SK-N-SH treated with all-trans-retinoic acid at 6 μM for 48 hours (cell line): ENCODE data around the gene CARM1.
A peak's percentile ranks its signal among the peaks of the same experiment; 100 is the strongest.

ENCODE experiments used
- ATAC-seq: fragments of 200-7000 bp; cut with Tn5 transposase; 3 replicates; pipeline ENCODE4 v1.9.1; 2020; ENCODE audit warnings: mild to moderate bottlenecking, moderate library complexity
- ARNTL ChIP-seq: fragments of 450-650 bp; formaldehyde crosslinking; IDR thresholded peaks from 2 replicates; pipeline ENCODE4 v1.5.0; 2020; ENCODE audit warnings: low read depth, mild to moderate bottlenecking, moderate library complexity, borderline replicate concordance
- BACH2 ChIP-seq: fragments of 250-450 bp; sonication (Bioruptor Pico); IDR thresholded peaks from 2 replicates; pipeline ENCODE4 v1.9.0; 2021; ENCODE audit warnings: mild to moderate bottlenecking, borderline replicate concordance
- CREB5 ChIP-seq: fragments of 250-450 bp; sonication (Bioruptor Pico); IDR thresholded peaks from 2 replicates; pipeline ENCODE4 v1.5.1; 2020; ENCODE audit warnings: low read depth, mild to moderate bottlenecking, moderate library complexity
- CSDC2 ChIP-seq: fragments of 250-450 bp; sonication (Bioruptor Pico); IDR thresholded peaks from 2 replicates; pipeline ENCODE4 v1.5.0; 2020; ENCODE audit warnings: mild to moderate bottlenecking, moderate library complexity
- CSRNP3 ChIP-seq: fragments of 250-450 bp; sonication (Bioruptor Pico); IDR thresholded peaks from 2 replicates; pipeline ENCODE4 v1.5.1; 2021; ENCODE audit warnings: mild to moderate bottlenecking, moderate library complexity
- ESRRG ChIP-seq: fragments of 250-450 bp; sonication (Bioruptor Pico); IDR thresholded peaks from 2 replicates; pipeline ENCODE4 v1.6.1; 2021; ENCODE audit warnings: mild to moderate bottlenecking
- GLIS3 ChIP-seq: fragments of 250-450 bp; sonication (Bioruptor Pico); IDR thresholded peaks from 2 replicates; pipeline ENCODE4 v1.5.0; 2020; ENCODE audit warnings: mild to moderate bottlenecking, moderate library complexity
- ISL1 ChIP-seq: fragments of 250-450 bp; sonication (Bioruptor Pico); IDR thresholded peaks from 2 replicates; pipeline ENCODE4 v2.1.2; 2022; ENCODE audit warnings: mild to moderate bottlenecking, moderate library complexity
- OSR1 ChIP-seq: fragments of 250-450 bp; sonication (Bioruptor Pico); IDR thresholded peaks from 2 replicates; pipeline ENCODE4 v1.8.0; 2022; ENCODE audit warnings: moderate library complexity, mild to moderate bottlenecking, inconsistent platforms
- PPARA ChIP-seq: fragments of 250-450 bp; sonication (Bioruptor Pico); IDR thresholded peaks from 2 replicates; pipeline ENCODE4 v1.5.0; 2020; ENCODE audit warnings: mild to moderate bottlenecking, borderline replicate concordance
- RARB ChIP-seq: fragments of 250-450 bp; sonication (Bioruptor Pico); IDR thresholded peaks from 2 replicates; pipeline ENCODE4 v1.8.0; 2021; ENCODE audit warnings: mild to moderate bottlenecking, moderate library complexity
- SNAI2 ChIP-seq: fragments of 250-450 bp; sonication (Bioruptor Pico); IDR thresholded peaks from 2 replicates; pipeline ENCODE4 v1.5.0; 2020; ENCODE audit warnings: mild to moderate bottlenecking, moderate library complexity
- TCF4 ChIP-seq: fragments of 250-450 bp; sonication (Bioruptor Pico); IDR thresholded peaks from 2 replicates; pipeline ENCODE4 v1.8.0; 2021; ENCODE audit warnings: mild to moderate bottlenecking, moderate library complexity, borderline replicate concordance
- TOX ChIP-seq: fragments of 250-450 bp; sonication (Bioruptor Pico); IDR thresholded peaks from 2 replicates; pipeline ENCODE4 v1.8.0; 2021; ENCODE audit warnings: mild to moderate bottlenecking, moderate library complexity, borderline replicate concordance
- ZC3H10 ChIP-seq: fragments of 250-450 bp; sonication (Bioruptor Pico); IDR thresholded peaks from 2 replicates; pipeline ENCODE4 v1.5.1; 2021; ENCODE audit warnings: mild to moderate bottlenecking, moderate library complexity
- ZFP3 ChIP-seq: fragments of 250-450 bp; sonication (Bioruptor Pico); IDR thresholded peaks from 2 replicates; pipeline ENCODE4 v1.5.0; 2020; ENCODE audit warnings: mild to moderate bottlenecking, moderate library complexity
- ZFP30 ChIP-seq: fragments of 450-650 bp; formaldehyde crosslinking; IDR thresholded peaks from 2 replicates; pipeline ENCODE4 v1.5.0; 2022; ENCODE audit warnings: mild to moderate bottlenecking, moderate library complexity
- ZNF565 ChIP-seq: fragments of 450-650 bp; formaldehyde crosslinking; conservative IDR thresholded peaks from 2 replicates; pipeline ENCODE4 v1.5.0; 2020; ENCODE audit warnings: low read depth, mild to moderate bottlenecking, moderate library complexity
- ZNF70 ChIP-seq: fragments of 450-650 bp; formaldehyde crosslinking; IDR thresholded peaks from 2 replicates; pipeline ENCODE4 v1.5.0; 2020; ENCODE audit warnings: mild to moderate bottlenecking, moderate library complexity
- ZNF8 ChIP-seq: fragments of 450-650 bp; formaldehyde crosslinking; IDR thresholded peaks from 2 replicates; pipeline ENCODE4 v1.5.0; 2020; ENCODE audit warnings: mild to moderate bottlenecking, moderate library complexity
- TF ChIP-seq, protein P1 (sequence below): fragments of 250-450 bp; sonication (Bioruptor Pico); IDR thresholded peaks from 2 replicates; pipeline ENCODE4 v1.8.0; 2021; ENCODE audit warnings: low read depth, mild to moderate bottlenecking, moderate library complexity, borderline replicate concordance
- TF ChIP-seq, protein P2 (sequence below): fragments of 250-450 bp; sonication (Bioruptor Pico); IDR thresholded peaks from 2 replicates; pipeline ENCODE4 v1.5.0; 2020; ENCODE audit warnings: mild to moderate bottlenecking, moderate library complexity

Gene CARM1

GRCh38 chr19:10878253-10878652, 6.9 kb downstream of the CARM1 start:
- TF ChIP-seq ARNTL (no peak), ZNF565 (CRISPR knock-in tag) (no peak), CSDC2 (CRISPR knock-in tag) (no peak), TCF4 (no peak), SNAI2 (CRISPR knock-in tag) (no peak), ZFP3 (no peak), RARB (CRISPR knock-in tag) (no peak), TOX (CRISPR knock-in tag) (no peak), CREB5 (no peak), ZNF8 (CRISPR knock-in tag) (no peak), ESRRG (CRISPR knock-in tag) (no peak), BACH2 (CRISPR knock-in tag) (no peak), CSRNP3 (CRISPR knock-in tag) (no peak), GLIS3 (no peak)
- ATAC-seq = no peak

- TF ChIP-seq RARB (CRISPR knock-in tag) = no peak
- no peak for TF ChIP-seq ZNF8 (CRISPR knock-in tag)
- no peak for TF ChIP-seq PPARA (CRISPR knock-in tag)
- TF ChIP-seq ARNTL = no peak
- no peak for TF ChIP-seq ISL1 (CRISPR knock-in tag)
- no peak for TF ChIP-seq CREB5
- no peak for TF ChIP-seq CSDC2 (CRISPR knock-in tag)
- no peak for TF ChIP-seq ZFP3
- TF ChIP-seq TOX (CRISPR knock-in tag) = no peak
- no peak for TF ChIP-seq CSRNP3 (CRISPR knock-in tag)
- TF ChIP-seq ZFP30 (CRISPR knock-in tag) = no peak
Measured at GRCh38 chr19:10881403-10882107, 10.2 kb downstream of the CARM1 start.

GRCh38 chr19:10882108-10882457, 10.7 kb downstream of the CARM1 start:
- no peak for ATAC-seq
- no peak for TF ChIP-seq PPARA (CRISPR knock-in tag)

More at GRCh38 chr19:10881403-10882107, 10.2 kb downstream of the CARM1 start:
- ATAC-seq = no peak

DNA sequence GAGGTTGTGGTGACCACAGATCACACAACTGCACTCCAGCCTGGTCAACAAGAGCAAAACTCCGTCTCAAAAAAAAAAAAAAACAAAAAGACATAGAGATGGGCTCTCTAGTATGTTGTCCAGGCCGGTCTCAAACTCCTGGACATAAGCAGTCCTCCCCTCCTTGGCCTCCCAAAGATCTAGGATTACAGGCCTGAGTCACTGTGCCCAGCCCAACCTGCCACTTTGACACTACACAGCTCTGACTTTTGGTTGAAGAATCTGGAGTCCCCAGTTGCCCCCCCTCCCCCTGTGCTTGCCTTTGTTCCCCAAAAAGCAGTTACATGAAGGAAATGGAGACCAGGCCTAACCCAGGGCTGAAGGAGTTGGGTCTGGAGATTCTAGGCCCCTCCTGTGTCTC, 12.9 kb downstream of the CARM1 start:
- ATAC-seq = peak; percentile 87
- no peak for TF ChIP-seq TCF4
- no peak for TF ChIP-seq CSDC2 (CRISPR knock-in tag)
- TF ChIP-seq, protein P1, sequence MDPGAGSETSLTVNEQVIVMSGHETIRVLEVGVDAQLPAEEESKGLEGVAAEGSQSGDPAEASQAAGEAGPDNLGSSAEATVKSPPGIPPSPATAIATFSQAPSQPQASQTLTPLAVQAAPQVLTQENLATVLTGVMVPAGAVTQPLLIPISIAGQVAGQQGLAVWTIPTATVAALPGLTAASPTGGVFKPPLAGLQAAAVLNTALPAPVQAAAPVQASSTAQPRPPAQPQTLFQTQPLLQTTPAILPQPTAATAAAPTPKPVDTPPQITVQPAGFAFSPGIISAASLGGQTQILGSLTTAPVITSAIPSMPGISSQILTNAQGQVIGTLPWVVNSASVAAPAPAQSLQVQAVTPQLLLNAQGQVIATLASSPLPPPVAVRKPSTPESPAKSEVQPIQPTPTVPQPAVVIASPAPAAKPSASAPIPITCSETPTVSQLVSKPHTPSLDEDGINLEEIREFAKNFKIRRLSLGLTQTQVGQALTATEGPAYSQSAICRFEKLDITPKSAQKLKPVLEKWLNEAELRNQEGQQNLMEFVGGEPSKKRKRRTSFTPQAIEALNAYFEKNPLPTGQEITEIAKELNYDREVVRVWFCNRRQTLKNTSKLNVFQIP (CRISPR knock-in tag) = no peak
- no peak for TF ChIP-seq SNAI2 (CRISPR knock-in tag)
- TF ChIP-seq TOX (CRISPR knock-in tag) = no peak
- no peak for TF ChIP-seq ZFP30 (CRISPR knock-in tag)
- no peak for TF ChIP-seq GLIS3
- TF ChIP-seq CSRNP3 (CRISPR knock-in tag) = no peak
- TF ChIP-seq PPARA (CRISPR knock-in tag) = no peak
- TF ChIP-seq ZNF70 = no peak
- TF ChIP-seq ARNTL = no peak
- TF ChIP-seq OSR1 (CRISPR knock-in tag) = no peak
- no peak for TF ChIP-seq ZC3H10
- no peak for TF ChIP-seq ZNF565 (CRISPR knock-in tag)
- TF ChIP-seq, protein P2, sequence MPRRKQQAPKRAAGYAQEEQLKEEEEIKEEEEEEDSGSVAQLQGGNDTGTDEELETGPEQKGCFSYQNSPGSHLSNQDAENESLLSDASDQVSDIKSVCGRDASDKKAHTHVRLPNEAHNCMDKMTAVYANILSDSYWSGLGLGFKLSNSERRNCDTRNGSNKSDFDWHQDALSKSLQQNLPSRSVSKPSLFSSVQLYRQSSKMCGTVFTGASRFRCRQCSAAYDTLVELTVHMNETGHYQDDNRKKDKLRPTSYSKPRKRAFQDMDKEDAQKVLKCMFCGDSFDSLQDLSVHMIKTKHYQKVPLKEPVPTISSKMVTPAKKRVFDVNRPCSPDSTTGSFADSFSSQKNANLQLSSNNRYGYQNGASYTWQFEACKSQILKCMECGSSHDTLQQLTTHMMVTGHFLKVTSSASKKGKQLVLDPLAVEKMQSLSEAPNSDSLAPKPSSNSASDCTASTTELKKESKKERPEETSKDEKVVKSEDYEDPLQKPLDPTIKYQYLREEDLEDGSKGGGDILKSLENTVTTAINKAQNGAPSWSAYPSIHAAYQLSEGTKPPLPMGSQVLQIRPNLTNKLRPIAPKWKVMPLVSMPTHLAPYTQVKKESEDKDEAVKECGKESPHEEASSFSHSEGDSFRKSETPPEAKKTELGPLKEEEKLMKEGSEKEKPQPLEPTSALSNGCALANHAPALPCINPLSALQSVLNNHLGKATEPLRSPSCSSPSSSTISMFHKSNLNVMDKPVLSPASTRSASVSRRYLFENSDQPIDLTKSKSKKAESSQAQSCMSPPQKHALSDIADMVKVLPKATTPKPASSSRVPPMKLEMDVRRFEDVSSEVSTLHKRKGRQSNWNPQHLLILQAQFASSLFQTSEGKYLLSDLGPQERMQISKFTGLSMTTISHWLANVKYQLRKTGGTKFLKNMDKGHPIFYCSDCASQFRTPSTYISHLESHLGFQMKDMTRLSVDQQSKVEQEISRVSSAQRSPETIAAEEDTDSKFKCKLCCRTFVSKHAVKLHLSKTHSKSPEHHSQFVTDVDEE (CRISPR knock-in tag) = no peak
- TF ChIP-seq ISL1 (CRISPR knock-in tag) = no peak
- TF ChIP-seq ESRRG (CRISPR knock-in tag) = no peak
